Measurements from ENCODE around the gene BFAR. TPM values are rescaled to one million over a fixed set of nuclear protein-coding genes. Genes with fewer than 3 reads are reported as not detected.
"Not testable (repeated sequence)": the region's sequence is repeated elsewhere in the genome, so short reads cannot be mapped to it uniquely, and the experiment has no call there.

BFAR gene
- total and polyA plus RNA-seq, 2 donors (not counting 1 experiment from before 2014, with no cell fraction given): 78.4 to 85.6 TPM

DNA sequence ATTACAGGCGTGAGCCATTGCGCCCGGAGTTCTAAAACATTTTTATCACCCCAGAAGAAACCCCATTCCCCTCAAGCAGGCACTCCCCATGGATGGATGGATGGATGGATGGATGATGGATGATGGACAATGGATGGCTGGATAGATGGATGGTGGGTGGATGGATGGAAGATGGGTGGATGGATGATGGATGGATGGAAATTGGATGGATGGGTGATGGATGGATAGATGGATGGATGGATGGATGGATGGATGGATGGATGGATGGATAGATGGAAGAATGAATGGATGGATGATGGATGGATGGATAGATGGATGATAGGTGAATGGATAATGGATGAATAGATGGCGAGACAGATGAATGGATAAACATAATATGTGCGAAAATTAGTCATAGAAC is 44.9 kb downstream of the BFAR start:
- no peak overlapping the region for H3K4me2 ChIP-seq (ENCODE audit: extremely low read depth, insufficient read depth, low read length)
- H3K9ac ChIP-seq (ENCODE audit: insufficient read depth, low read length): no peak overlapping the region

DNA sequence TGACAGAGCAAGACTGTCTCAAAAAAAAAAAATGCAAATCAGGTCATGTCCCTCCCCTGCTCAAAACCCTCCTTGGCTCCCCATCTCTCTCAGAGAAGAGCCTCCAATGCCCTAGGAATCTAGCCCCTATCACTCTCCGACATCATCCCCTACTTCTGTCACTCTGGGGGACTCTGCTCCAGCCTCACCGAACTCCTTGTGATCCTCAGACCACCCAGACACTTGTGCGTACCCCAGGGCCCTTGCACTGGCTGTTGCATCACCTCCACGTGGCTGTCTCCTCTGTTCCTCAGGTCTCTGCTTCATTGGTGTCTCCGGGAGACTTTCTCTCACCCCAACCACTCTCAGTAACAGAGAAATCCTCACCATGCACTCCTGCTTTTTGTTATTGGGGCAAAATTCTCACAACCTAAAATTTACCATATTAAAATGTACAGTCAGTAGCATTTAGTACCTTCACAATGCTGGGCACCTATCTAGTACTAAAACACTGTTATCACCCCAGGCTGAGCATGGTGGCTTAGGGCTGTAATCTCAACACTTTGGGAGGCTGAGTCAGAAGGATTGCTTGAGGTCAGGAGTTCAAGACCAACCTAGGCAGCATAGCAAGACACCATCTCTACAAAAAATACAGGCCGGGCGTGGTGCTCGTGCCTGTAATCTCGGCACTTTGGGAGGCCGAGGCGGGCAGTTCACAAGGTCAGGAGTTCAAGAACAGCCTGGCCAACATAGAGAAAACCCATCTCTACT is 46.2 kb downstream of the BFAR start:
- Histone ChIP-seq H3K9me3 (ENCODE audit: control insufficient read depth, insufficient read depth, low read depth, low read length) (no peaks in the 10 kb centered on the region), H3K4me1 (ENCODE audit: control insufficient read depth, extremely low read depth, insufficient read depth, low read length) (no peaks in the 10 kb centered on the region), H4K20me1 (ENCODE audit: control insufficient read depth, extremely low read depth, insufficient read depth, low read length) (no peaks in the 10 kb centered on the region), H3K27me3 (ENCODE audit: control insufficient read depth, insufficient read depth, low read length) (no peaks in the 10 kb centered on the region), H2AFZ (ENCODE audit: low read length) (no peak overlapping the region), H3K79me2 (ENCODE audit: control insufficient read depth, insufficient read depth, low read length) (no peaks in the 10 kb centered on the region), H3K27ac (ENCODE audit: insufficient read depth, low read length) (no peak overlapping the region), H3K36me3 (ENCODE audit: control insufficient read depth, insufficient read depth, low read length) (no peaks in the 10 kb centered on the region), H3K4me3 (replicated peaks in 1 of 4; ENCODE audit: control extremely low read depth in 1 of 4, insufficient read depth in 1 of 4, low read depth in 3 of 4, low read length in 4 of 4) (no peak overlapping the region), H3K4me2 (ENCODE audit: extremely low read depth, insufficient read depth, low read length) (no peak overlapping the region), H3K9ac (ENCODE audit: insufficient read depth, low read length) (no peak overlapping the region)
- no peak for TF ChIP-seq EZH2 (IDR thresholded peaks at IDR 0.05; ENCODE audit: low read length, missing control alignments)
- TF ChIP-seq, protein P1, sequence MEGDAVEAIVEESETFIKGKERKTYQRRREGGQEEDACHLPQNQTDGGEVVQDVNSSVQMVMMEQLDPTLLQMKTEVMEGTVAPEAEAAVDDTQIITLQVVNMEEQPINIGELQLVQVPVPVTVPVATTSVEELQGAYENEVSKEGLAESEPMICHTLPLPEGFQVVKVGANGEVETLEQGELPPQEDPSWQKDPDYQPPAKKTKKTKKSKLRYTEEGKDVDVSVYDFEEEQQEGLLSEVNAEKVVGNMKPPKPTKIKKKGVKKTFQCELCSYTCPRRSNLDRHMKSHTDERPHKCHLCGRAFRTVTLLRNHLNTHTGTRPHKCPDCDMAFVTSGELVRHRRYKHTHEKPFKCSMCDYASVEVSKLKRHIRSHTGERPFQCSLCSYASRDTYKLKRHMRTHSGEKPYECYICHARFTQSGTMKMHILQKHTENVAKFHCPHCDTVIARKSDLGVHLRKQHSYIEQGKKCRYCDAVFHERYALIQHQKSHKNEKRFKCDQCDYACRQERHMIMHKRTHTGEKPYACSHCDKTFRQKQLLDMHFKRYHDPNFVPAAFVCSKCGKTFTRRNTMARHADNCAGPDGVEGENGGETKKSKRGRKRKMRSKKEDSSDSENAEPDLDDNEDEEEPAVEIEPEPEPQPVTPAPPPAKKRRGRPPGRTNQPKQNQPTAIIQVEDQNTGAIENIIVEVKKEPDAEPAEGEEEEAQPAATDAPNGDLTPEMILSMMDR (conservative IDR thresholded peaks at IDR 0.05 in 1 of 2, IDR thresholded peaks at IDR 0.05 in 1 of 2; ENCODE audit: low read depth in 1 of 2, low read length in 2 of 2): no peak
- DNase-seq (ENCODE audit: low read depth in 2 of 2): no peak

More for the DNA sequence above, 44.9 kb downstream of the BFAR start:
- Histone ChIP-seq H3K27ac (ENCODE audit: insufficient read depth, low read length) (no peak overlapping the region), H3K9me3 (ENCODE audit: control insufficient read depth, insufficient read depth, low read depth, low read length) (no peaks in the 10 kb centered on the region), H2AFZ (ENCODE audit: low read length) (no peak overlapping the region), H3K79me2 (ENCODE audit: control insufficient read depth, insufficient read depth, low read length) (no peaks in the 10 kb centered on the region), H4K20me1 (ENCODE audit: control insufficient read depth, extremely low read depth, insufficient read depth, low read length) (no peaks in the 10 kb centered on the region), H3K27me3 (ENCODE audit: control insufficient read depth, insufficient read depth, low read length) (no peaks in the 10 kb centered on the region), H3K4me3 (replicated peaks in 1 of 4; ENCODE audit: control extremely low read depth in 1 of 4, insufficient read depth in 1 of 4, low read depth in 3 of 4, low read length in 4 of 4) (no peak overlapping the region), H3K4me1 (ENCODE audit: control insufficient read depth, extremely low read depth, insufficient read depth, low read length) (no peaks in the 10 kb centered on the region), H3K36me3 (ENCODE audit: control insufficient read depth, insufficient read depth, low read length) (no peaks in the 10 kb centered on the region)
- no peak for TF ChIP-seq EZH2 (IDR thresholded peaks at IDR 0.05; ENCODE audit: low read length, missing control alignments)
- TF ChIP-seq, protein P1 (conservative IDR thresholded peaks at IDR 0.05 in 1 of 2, IDR thresholded peaks at IDR 0.05 in 1 of 2; ENCODE audit: low read depth in 1 of 2, low read length in 2 of 2): no peak
- no peak for DNase-seq (ENCODE audit: low read depth in 2 of 2)

DNA sequence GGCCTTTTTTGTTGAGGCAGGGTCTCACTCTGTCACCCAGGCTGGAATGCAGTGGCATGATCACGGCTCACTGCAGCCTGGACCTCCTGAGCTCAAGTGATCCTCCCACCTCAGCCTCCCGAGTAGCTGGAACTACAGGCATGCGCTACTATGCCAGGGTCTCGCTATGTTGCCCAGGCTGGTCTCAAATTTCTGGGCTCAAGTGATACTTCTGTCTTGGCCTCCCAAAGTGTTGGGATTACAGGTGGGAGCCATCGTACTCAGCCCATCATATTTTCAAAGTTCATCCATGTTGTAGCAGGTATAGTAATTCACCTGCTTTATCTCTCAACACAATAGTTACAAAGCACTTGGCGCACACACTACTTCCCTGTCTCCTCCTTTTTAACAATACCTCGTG is 47.6 kb downstream of the BFAR start:
- not testable (repeated sequence) for H3K9me3 ChIP-seq (ENCODE audit: control insufficient read depth, insufficient read depth, low read depth, low read length)

More for the DNA sequence above, 47.6 kb downstream of the BFAR start:
- H3K36me3 ChIP-seq (ENCODE audit: control insufficient read depth, insufficient read depth, low read length); H3K79me2 ChIP-seq (ENCODE audit: control insufficient read depth, insufficient read depth, low read length); DNase-seq (ENCODE audit: low read depth in 2 of 2); H3K4me2 ChIP-seq (ENCODE audit: extremely low read depth, insufficient read depth, low read length); H3K27ac ChIP-seq (ENCODE audit: insufficient read depth, low read length); H4K20me1 ChIP-seq (ENCODE audit: control insufficient read depth, extremely low read depth, insufficient read depth, low read length); H3K9ac ChIP-seq (ENCODE audit: insufficient read depth, low read length); H3K4me3 ChIP-seq (replicated peaks in 1 of 4; ENCODE audit: control extremely low read depth in 1 of 4, insufficient read depth in 1 of 4, low read depth in 3 of 4, low read length in 4 of 4); H3K4me1 ChIP-seq (ENCODE audit: control insufficient read depth, extremely low read depth, insufficient read depth, low read length); H2AFZ ChIP-seq (ENCODE audit: low read length); H3K27me3 ChIP-seq (ENCODE audit: control insufficient read depth, insufficient read depth, low read length): not testable (repeated sequence)

Measured in fibroblast of lung (primary cell).